C4-2B (cell line): ENCODE data around the gene ARHGEF12.

Experiments
- CTCF ChIP-seq: fragments of 450-650 bp; conservative IDR thresholded peaks from 2 replicates; pipeline ENCODE4 v1.5.1; 2017; ENCODE audit warnings: mild to moderate bottlenecking
- ZFX ChIP-seq: fragments of 450-650 bp; IDR thresholded peaks from 2 replicates; pipeline ENCODE4 v1.6.1; 2017

DNA sequence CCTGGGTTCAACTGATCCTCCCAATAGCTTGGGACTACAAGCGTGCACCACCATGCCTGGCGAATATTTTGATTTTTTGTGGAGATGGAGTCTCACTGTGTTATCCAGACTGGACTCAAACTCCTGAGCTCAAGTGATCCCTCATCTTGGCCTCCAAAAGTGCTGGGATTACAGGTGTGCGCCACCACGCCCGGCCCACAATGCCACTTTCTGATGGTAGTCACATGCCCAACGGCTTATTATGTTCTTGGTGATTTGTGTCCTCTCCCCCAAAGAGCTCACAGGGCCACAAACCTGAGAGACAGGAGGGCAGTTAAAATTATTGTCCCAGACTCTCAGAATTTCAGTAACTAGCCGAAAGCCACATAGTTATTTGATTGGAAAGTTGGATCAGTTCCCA lies 185.0 kb downstream of the ARHGEF12 start:
- no peak for TF ChIP-seq CTCF
- TF ChIP-seq ZFX: no peak
